B cell (primary cell): Measurements from ENCODE around the gene STAMBP. TPM values are rescaled to one million over a fixed set of nuclear protein-coding genes. Genes with fewer than 3 reads are reported as not detected.

Experiments used
- ATAC-seq: fragments of 200-7000 bp; cut with Tn5 transposase; one replicate; pipeline ENCODE4 v1.10.0; 2021; ENCODE audit warnings: low read depth, mild to moderate bottlenecking, moderate number of reproducible peaks, moderate library complexity
- CTCF ChIA-PET: fragments of 350-600 bp; sonication (Branson Sonifier 250); formaldehyde crosslinking; loops from one replicate; lab custom pipeline; 2021; ENCODE audit warnings: antibody characterized with exemption, inconsistent platforms; lab: Charles Lee
- POLR2A ChIA-PET: fragments of 350-600 bp; sonication (Branson Sonifier 250); formaldehyde crosslinking; loops from one replicate; lab custom pipeline; 2021; ENCODE audit warnings: antibody characterized with exemption; lab: Charles Lee
- DNase-seq: peaks from one replicate; pipeline ENCODE4 v3.0.0; 2013
- H2AFZ ChIP-seq: 2 replicates; pipeline ENCODE4 v1.6.1; 2012; ENCODE audit warnings: mild to moderate bottlenecking, low read depth, low read length; ENCODE audit not compliant: insufficient read depth, poor library complexity, severe bottlenecking
- H3K27ac ChIP-seq, 2 donors: 1 replicate in 1 of 2; 2 replicates in 1 of 2; pipeline ENCODE4 v1.5.1; 2012 to 2013; ENCODE audit warnings: low read length in 2 of 2, mild to moderate bottlenecking in 2 of 2, moderate library complexity in 1 of 2
- H3K27me3 ChIP-seq, 4 experiments: fragments of 200-600 bp in 1 of 4; sonication (generic) in 1 of 4; replicated peaks in 1 of 4; 1 replicate in 2 of 4; 2 replicates in 2 of 4; pipeline versions ENCODE4 v1.6.1 to v1.7.0; 2013 to 2016; ENCODE audit warnings: low read length in 3 of 4, mild to moderate bottlenecking in 2 of 4, mixed read lengths in 1 of 4, moderate library complexity in 1 of 4; ENCODE audit not compliant: insufficient read depth in 4 of 4, control insufficient read depth in 3 of 4; ENCODE audit errors: control extremely low read depth in 1 of 4
- H3K36me3 ChIP-seq, 2 experiments: replicated peaks in 1 of 2; 1 replicate in 1 of 2; 2 replicates in 1 of 2; pipeline versions ENCODE4 v1.6.1 to v1.7.1; 2013; ENCODE audit warnings: low read length in 1 of 2; ENCODE audit not compliant: insufficient read depth in 2 of 2, control insufficient read depth in 1 of 2; ENCODE audit errors: control extremely low read depth in 1 of 2, extremely low read depth in 1 of 2
- H3K4me1 ChIP-seq, 2 donors: fragments of 200-600 bp in 1 of 2; sonication (generic) in 1 of 2; 1 replicate in 1 of 2; 2 replicates in 1 of 2; pipeline versions ENCODE4 v1.5.1 to v1.6.1; 2013 to 2017; ENCODE audit warnings: low read length in 2 of 2; ENCODE audit not compliant: control insufficient read depth in 2 of 2, insufficient read depth in 2 of 2
- H3K4me2 ChIP-seq: replicated peaks from 2 replicates; pipeline ENCODE3; 2012; ENCODE audit warnings: mild to moderate bottlenecking, low read depth, low read length; ENCODE audit not compliant: poor library complexity, severe bottlenecking
- H3K4me3 ChIP-seq, 5 experiments: fragments of 200-600 bp in 1 of 5; sonication (generic) in 1 of 5; 1 replicate in 3 of 5; 2 replicates in 2 of 5; pipeline versions ENCODE4 v1.5.1 to v1.7.0; 2011 to 2016; ENCODE audit warnings: low read length in 4 of 5, mild to moderate bottlenecking in 4 of 5, low read depth in 2 of 5, control low read depth in 1 of 5, moderate library complexity in 1 of 5; ENCODE audit not compliant: insufficient read depth in 1 of 5; ENCODE audit errors: control extremely low read depth in 1 of 5, extremely low read depth in 1 of 5
- H3K79me2 ChIP-seq: fragments of 200-600 bp; sonication (generic); one replicate; pipeline ENCODE4 v1.6.0; 2016; ENCODE audit warnings: low read length; ENCODE audit not compliant: control insufficient read depth, insufficient read depth
- H3K9ac ChIP-seq: fragments of 200-600 bp; sonication (generic); 2 replicates; pipeline ENCODE4 v1.6.1; 2017; ENCODE audit warnings: mild to moderate bottlenecking, low read length, moderate library complexity
- H3K9me3 ChIP-seq, 3 donors: one replicate each; pipeline versions ENCODE4 v1.6.1 to v1.7.1; 2013; ENCODE audit warnings: low read length in 2 of 3; ENCODE audit not compliant: control insufficient read depth in 2 of 3, insufficient read depth in 1 of 3; ENCODE audit errors: control extremely low read depth in 1 of 3
- H4K20me1 ChIP-seq: 2 replicates; pipeline ENCODE4 v1.6.0; 2012; ENCODE audit warnings: mild to moderate bottlenecking, low read length; ENCODE audit not compliant: insufficient read depth, control insufficient read depth, poor library complexity, severe bottlenecking
- H3K27ac Mint-ChIP-seq: one replicate; pipeline ENCODE4 v1.8.0; 2021; ENCODE audit warnings: mixed read lengths
- H3K27me3 Mint-ChIP-seq: one replicate; pipeline ENCODE4 v1.8.0; 2021; ENCODE audit warnings: mixed read lengths
- H3K4me1 Mint-ChIP-seq: one replicate; pipeline ENCODE4 v1.8.0; 2021; ENCODE audit warnings: mixed read lengths
- H3K4me3 Mint-ChIP-seq: one replicate; pipeline ENCODE4 v1.8.0; 2021; ENCODE audit warnings: mixed read lengths
- H3K9me3 Mint-ChIP-seq: one replicate; pipeline ENCODE4 v1.8.0; 2022; ENCODE audit warnings: mixed read lengths; ENCODE audit not compliant: insufficient read depth
- EZH2 ChIP-seq: IDR thresholded peaks from 2 replicates; pipeline ENCODE4 v1.6.1; 2012; ENCODE audit warnings: borderline replicate concordance, low read depth, mild to moderate bottlenecking, moderate library complexity, low read length; ENCODE audit not compliant: insufficient read depth, poor library complexity, severe bottlenecking
- WGBS: methylation state at CpG from one replicate; pipeline ENCODE4 v1.1.5; 2013; ENCODE audit warnings: missing lambda C conversion rate; ENCODE audit not compliant: insufficient coverage; 5-methylcytosine and 5-hydroxymethylcytosine counted together
- intact Hi-C: fragments of 100-400 bp; cut with micrococcal nuclease; formaldehyde crosslinking; loops from one replicate; pipeline ENCODE4 v1.10.0; 2022
- polyA plus RNA-seq: library from polyadenylated mRNA; depleted of rRNA; stranded (reverse); fragments of >200 nt; gene quantifications from 2 replicates; pipeline ENCODE4 v1.2.3, GENCODE V29; 2012
- total RNA-seq, 2 donors: library from RNA; stranded (reverse); fragments of 120-200 nt in 1 of 2; gene quantifications; 1 replicate in 1 of 2; 2 replicates in 1 of 2; pipeline versions ENCODE4 v1.2.3 to v1.2.4, GENCODE V29; 2013 to 2022
- TF ChIP-seq, protein P1 (sequence below): fragments of 200-600 bp; IDR thresholded peaks from one replicate; pipeline ENCODE4 v1.8.0; 2022; ENCODE audit warnings: antibody characterized with exemption, mild to moderate bottlenecking

The STAMBP gene
- total and polyA plus RNA-seq, 2 donors (not counting 1 experiment from before 2014, with no cell fraction given) = 21.8 to 32.5 TPM

DNA sequence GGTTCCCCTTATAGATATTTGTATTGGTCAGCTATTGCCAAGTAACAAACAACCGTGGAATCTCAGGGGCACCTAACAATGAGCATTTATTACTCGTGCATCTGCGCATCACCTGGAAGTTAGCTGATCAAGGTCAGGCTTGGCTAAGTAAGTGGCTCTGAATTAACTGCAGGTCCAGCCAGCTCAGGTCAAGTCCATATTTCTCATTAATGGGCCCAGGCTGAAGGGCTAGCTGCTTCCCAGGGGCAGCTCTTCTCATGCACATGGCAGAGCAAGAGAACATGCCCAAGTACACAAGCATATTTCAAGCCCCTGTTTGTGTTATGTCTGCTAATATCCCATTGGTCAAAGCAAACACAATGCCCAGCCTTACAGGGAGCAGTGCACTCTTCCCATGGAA lies 90.1 kb downstream of the STAMBP start:
- Mint-ChIP-seq H3K27ac (no peak overlapping the region), H3K4me3 (no peak overlapping the region), H3K4me1 (peaks cover 10% of the 10 kb centered on the region), H3K9me3 (no peaks in the 10 kb centered on the region), H3K27me3 (no peaks in the 10 kb centered on the region)
- H3K27ac ChIP-seq = no peak overlapping the region
- intact Hi-C loops = no loop called here
- H4K20me1 ChIP-seq = no peaks in the 10 kb centered on the region
- 100% methylated on average over 3 of the region's 3 CpGs for WGBS
- no peak overlapping the region for H3K4me2 ChIP-seq
- ATAC-seq (no peak), DNase-seq (no peak)
- peaks cover 0 to 3% of the 10 kb centered on the region in 2 donors for H3K4me1 ChIP-seq
- no peak overlapping the region for H3K4me3 ChIP-seq
- no peaks in the 10 kb centered on the region for H3K9me3 ChIP-seq
- H3K36me3 ChIP-seq = no peaks in the 10 kb centered on the region
- ChIA-PET POLR2A (interaction anchor here (0.6 kb wide), 1 partner anchor 52 kb away, joined by 9 read pairs; no protein-coding TSS in a partner anchor), CTCF (interaction anchor here (1.7 kb wide), 1 partner anchor 11 kb away, joined by 8 read pairs; no protein-coding TSS in a partner anchor)
- H3K27me3 ChIP-seq = no peaks in the 10 kb centered on the region
- TF ChIP-seq EZH2 = no peak
- TF ChIP-seq, protein P1, sequence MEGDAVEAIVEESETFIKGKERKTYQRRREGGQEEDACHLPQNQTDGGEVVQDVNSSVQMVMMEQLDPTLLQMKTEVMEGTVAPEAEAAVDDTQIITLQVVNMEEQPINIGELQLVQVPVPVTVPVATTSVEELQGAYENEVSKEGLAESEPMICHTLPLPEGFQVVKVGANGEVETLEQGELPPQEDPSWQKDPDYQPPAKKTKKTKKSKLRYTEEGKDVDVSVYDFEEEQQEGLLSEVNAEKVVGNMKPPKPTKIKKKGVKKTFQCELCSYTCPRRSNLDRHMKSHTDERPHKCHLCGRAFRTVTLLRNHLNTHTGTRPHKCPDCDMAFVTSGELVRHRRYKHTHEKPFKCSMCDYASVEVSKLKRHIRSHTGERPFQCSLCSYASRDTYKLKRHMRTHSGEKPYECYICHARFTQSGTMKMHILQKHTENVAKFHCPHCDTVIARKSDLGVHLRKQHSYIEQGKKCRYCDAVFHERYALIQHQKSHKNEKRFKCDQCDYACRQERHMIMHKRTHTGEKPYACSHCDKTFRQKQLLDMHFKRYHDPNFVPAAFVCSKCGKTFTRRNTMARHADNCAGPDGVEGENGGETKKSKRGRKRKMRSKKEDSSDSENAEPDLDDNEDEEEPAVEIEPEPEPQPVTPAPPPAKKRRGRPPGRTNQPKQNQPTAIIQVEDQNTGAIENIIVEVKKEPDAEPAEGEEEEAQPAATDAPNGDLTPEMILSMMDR = no peak
- H3K79me2 ChIP-seq = no peaks in the 10 kb centered on the region
- H2AFZ ChIP-seq = no peak overlapping the region
- H3K9ac ChIP-seq = no peak overlapping the region

- peaks cover 11% of the 10 kb centered on the region for H3K4me1 Mint-ChIP-seq
- WGBS = 92% methylated on average over 5 of the region's 7 CpGs
- no peak overlapping the region for H3K4me3 Mint-ChIP-seq
- intact Hi-C loops = no loop called here
- Histone ChIP-seq H2AFZ (no peak overlapping the region), H3K4me3 (no peak overlapping the region), H3K79me2 (no peaks in the 10 kb centered on the region), H3K9ac (no peak overlapping the region), H4K20me1 (no peaks in the 10 kb centered on the region), H3K27ac (no peak overlapping the region), H3K4me1 (peaks cover 0 to 3% of the 10 kb centered on the region in 2 donors), H3K27me3 (no peaks in the 10 kb centered on the region), H3K4me2 (no peak overlapping the region), H3K36me3 (no peaks in the 10 kb centered on the region), H3K9me3 (peaks cover 0 to 2% (median 0%) of the 10 kb centered on the region in 3 donors)
- CTCF ChIA-PET = interaction anchor here (1.7 kb wide), 1 partner anchor 12 kb away, joined by 8 read pairs; no protein-coding TSS in a partner anchor
- POLR2A ChIA-PET = no interaction called here
- TF ChIP-seq, protein P1 = no peak
- TF ChIP-seq EZH2 = no peak
- H3K27me3 Mint-ChIP-seq = no peaks in the 10 kb centered on the region
- H3K27ac Mint-ChIP-seq = no peak overlapping the region
- ATAC-seq (no peak), DNase-seq (no peak)
- no peaks in the 10 kb centered on the region for H3K9me3 Mint-ChIP-seq
These were observed 91.0 kb downstream of the STAMBP start for GRCh38 chr2:73919596-73920228.
